NCI-H2227 treated with DMSO at 0.1 percent for 48 hours (cell line): Measurements from ENCODE around the gene ITGAX.

Source experiments
- DNase-seq: peaks from one replicate; lab custom pipeline; 2025; lab: John Stamatoyannopoulos, UW

Gene ITGAX

DNA sequence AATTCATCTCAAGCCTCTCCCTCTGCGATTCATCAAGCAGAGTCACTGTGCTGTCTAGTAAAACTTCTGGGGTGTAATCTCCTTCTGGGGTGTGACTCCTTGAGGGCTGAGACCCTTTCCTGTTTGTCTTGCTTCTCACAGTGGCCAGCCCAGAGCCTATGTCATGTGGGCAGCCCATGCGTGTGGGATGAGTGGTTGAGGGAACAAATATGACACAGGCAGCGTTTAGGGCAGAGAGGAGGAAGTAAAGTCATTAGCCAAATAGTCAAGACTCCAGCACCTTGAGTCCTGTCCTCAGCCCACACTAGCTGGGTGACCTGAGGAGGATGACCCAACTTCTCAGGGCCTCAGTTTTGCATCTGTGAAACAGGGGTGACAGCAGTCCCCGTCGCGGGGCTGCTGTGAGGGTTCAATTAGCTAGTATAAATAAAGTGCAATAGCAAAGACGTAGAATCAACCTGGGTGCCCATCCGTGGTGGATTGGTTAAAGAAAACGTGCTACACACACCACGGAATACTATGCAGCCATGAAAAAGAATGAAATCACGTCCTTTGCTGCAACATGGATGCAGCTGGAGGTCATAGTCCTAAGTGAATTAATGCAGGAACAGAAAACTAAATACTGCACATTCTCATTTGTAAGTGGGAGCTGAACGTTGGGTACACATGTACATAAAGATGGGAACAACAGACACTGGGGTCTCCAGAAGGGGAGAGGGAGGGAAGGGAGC lies 4.5 kb upstream of the ITGAX start:
- DNase-seq: no peak

DNA sequence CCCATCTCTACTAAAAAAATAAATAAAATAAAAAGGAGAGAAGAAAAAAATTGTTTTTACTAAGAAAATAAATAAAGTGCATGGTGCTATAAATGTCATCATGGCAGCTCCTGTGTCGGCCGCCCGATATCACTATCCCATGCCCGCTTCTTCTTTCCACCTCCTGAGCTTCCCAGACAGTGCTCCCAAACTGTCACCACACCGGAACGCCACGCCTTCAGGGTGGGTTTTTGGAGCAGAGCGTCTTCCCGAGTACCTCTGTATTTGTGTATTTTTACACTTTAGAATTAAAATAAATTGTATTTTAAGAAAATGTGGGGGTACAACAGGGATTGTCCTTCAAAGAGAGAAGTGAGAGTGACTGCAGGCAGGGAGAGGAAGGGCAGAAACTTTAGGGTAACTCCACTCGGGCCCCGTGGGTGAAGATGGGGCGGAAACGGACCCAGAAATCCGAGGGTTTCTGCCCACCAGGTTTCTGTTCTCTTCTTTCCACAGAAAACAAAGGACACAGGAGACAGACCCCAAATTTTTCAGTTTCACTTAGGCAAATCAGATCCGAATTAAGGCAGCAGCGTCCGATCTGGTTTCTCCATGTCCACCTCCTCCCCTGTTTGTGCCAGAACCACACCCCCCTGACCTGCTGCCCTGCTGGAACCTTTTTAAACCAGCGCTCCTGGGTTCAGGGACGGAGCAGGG lies 3.6 kb upstream of the ITGAX start:
- no peak for DNase-seq

GRCh38 chr16:31351942-31352325 lies 3.0 kb upstream of the ITGAX start:
- DNase-seq: no peak

GRCh38 chr16:31352376-31353115 lies 2.4 kb upstream of the ITGAX start:
- DNase-seq: no peak

- DNase-seq: no peak
Measured at GRCh38 chr16:31355431-31356100, 590 bp downstream of the ITGAX start.

DNA sequence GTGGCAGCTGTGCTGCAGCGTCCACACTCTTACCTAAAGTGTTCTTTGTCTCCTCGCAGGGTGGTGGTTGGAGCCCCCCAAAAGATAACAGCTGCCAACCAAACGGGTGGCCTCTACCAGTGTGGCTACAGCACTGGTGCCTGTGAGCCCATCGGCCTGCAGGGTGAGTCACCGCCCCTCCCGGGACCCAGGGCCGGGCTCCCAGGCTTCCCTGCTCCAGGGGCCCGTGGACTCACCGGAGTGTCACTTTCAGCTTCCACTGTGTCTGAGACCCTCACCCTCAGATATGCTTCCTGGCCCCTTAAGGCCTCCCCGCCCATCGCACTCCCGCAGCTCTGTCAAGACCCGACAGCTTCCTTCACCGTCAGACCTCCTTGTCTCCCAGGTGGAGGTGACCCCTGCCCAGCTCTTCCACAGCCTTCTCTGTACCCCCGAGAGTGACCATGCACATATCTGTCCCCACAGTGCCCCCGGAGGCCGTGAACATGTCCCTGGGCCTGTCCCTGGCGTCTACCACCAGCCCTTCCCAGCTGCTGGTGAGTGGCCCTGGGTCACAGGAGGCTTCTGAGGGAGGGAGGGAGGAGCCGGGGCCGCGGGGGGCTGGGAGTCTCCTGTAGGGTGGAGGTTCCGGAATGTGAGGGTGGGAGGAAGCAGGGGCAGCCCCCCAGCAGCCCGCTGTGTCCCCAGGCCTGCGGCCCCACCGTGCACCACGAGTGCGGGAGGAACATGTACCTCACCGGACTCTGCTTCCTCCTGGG lies 1.8 kb downstream of the ITGAX start:
- no peak for DNase-seq

- DNase-seq: no peak
Measured at GRCh38 chr16:31357324-31358109, 2.5 kb downstream of the ITGAX start.

DNA sequence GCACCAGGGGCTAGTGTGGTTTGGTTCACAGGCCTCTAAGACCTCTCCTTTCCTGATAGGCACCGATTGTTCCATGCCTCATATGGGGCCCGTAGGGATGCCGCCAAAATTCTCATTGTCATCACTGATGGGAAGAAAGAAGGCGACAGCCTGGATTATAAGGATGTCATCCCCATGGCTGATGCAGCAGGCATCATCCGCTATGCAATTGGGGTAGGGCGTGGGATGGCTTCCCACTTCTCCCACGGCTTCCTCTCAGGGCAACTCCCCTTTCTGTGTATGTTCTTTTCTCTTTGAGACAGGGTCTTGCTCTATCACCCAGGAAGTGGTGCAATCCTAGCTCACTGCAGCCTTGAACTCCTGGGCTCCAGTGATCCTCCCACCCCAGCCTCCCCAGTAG lies 5.3 kb downstream of the ITGAX start:
- DNase-seq: no peak

DNA sequence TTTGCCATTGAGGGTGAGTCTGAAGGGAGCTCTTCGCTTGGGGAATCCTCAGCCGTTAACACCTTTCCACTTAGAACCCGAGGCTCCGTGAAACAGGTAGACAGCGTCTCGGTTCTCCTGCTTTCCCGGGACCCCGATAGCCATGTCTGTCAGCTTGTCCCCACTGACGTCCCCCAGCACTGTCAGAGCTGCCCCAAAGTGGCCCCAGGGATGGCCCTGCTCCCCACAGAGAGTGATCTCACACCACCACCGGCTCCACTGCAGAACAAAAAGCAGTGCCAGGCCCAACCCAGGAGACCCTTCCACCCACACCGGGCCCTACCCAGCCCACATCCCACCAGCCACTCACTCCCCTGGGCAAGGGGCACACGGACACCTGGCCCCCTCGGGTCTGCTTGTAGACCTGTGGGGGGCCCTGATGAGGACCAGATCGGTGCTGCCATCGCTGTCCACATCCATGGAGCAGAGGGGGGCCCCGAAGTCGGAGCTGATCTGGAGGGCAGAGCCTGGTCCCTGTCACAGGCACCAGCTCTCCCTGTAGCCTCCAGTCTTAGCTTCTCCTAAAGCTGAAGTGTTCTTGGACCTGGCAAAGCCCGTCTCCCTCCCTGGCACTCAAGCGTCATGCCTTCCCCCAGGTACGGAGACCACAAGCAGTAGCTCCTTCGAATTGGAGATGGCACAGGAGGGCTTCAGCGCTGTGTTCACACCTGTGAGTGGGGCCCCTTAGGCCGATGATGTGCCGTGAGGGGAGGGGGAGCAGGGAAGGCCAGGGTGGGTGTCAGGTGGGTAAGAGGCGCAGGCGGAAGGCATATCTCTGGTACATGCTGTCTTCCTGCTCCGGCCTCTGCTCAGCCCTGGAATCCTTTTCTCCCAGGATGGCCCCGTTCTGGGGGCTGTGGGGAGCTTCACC lies 6.5 kb downstream of the ITGAX start:
- no peak for DNase-seq

GRCh38 chr16:31362476-31363405 lies 7.8 kb downstream of the ITGAX start:
- DNase-seq: no peak

GRCh38 chr16:31363721-31364120 lies 8.7 kb downstream of the ITGAX start:
- no peak for DNase-seq

- DNase-seq: no peak
Measured at GRCh38 chr16:31364421-31364820, 9.4 kb downstream of the ITGAX start.

DNA sequence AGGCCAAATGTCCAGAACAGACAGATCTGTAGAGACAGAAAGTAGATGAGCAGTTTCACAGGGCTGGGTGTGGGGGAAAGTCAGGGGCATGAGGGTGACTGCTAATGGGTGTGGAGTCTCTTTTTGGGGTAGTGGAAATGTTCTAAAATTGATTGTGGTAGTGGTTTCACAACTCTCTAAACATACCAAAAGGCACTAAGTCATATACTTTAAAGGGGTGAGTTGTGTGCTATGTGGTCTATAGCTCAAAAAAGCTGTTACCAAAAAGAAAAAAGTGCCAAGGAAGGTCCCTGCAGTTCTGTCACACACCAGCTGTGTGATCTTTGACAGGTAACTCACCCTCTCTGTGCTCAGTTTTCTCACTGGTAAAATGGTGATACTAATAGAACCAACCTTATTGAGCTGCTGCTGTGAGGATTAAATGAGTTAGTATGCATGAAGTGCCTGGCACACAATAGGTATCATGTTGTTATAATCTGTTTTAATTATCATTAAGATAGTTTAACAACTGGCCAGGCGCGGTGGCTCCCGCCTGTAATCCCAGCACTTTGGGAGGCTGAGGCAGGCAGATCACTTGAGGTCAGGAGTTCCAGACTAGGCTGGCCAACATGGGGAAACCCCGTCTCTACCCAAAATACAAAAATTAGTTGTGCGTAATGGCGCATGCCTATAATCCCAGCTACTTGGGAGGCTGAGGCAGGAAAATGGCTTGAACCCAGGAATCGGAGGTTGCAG lies 10.3 kb downstream of the ITGAX start:
- no peak for DNase-seq

- DNase-seq: no peak
Measured at GRCh38 chr16:31367853-31368252, 12.9 kb downstream of the ITGAX start.

- DNase-seq: no peak
Measured at GRCh38 chr16:31371008-31371407, 16.0 kb downstream of the ITGAX start.

- no peak for DNase-seq
Measured at GRCh38 chr16:31371619-31372484, 16.9 kb downstream of the ITGAX start.

DNA sequence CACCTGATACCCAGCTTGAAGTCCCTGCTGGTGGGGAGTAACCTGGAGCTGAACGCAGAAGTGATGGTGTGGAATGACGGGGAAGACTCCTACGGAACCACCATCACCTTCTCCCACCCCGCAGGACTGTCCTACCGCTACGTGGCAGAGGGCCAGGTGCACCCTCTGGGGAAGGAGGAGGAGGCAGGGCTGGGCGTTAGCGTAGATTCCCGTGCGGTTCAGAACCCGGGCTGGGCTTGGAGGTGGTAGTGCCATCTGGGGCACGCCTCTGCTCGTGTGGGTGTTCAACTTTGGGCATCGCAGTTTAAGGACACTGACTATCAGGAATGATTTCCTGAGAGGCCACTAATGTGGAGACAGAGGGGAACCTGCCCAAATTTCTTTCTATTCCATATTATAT lies 18.3 kb downstream of the ITGAX start:
- no peak for DNase-seq
